ENCODE measurements around the gene ZMYM2.

Gene ZMYM2

DNA sequence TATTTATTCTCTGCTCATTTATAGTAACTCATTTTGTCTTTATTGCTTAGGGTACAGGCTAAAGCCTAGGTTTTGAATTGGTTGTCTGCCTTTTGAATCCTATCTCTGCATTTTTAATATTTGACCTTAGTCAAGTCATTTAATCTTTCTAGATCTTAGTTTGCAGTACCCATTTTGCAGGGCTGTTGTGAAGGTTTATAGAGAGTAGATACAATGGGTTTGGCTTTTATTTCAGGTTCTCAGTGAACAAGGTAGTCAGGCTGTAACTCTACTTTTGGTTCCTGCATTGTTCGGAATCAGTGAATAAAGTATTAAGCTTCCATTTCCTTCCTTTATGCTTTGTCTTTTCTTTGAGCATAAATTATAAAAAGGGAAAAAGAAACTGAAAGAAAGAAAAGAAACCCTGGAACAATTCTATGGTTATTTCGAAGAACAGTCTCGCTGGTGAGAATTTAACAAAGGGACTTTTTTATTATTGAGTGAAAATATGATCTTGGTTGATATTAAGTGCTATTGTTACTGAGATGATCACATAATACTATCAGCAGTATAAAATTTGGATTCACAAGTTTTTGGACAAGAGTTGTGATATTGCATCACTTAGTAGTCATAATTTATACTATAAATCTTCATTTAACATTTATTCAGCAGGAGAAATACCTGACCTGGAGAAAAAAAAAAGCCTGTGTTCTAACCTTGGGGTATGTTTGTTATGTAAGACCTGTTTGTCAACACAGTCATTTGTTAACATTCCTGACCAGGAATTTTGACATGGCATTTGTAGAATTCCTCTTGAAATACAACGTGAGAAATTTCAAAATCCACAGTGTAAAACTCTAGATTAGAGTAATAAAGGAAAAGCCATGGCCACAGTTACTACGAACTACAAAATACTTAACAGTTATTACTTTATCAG, 91.3 kb downstream of the ZMYM2 start:
- DNase-seq: no peak

DNA sequence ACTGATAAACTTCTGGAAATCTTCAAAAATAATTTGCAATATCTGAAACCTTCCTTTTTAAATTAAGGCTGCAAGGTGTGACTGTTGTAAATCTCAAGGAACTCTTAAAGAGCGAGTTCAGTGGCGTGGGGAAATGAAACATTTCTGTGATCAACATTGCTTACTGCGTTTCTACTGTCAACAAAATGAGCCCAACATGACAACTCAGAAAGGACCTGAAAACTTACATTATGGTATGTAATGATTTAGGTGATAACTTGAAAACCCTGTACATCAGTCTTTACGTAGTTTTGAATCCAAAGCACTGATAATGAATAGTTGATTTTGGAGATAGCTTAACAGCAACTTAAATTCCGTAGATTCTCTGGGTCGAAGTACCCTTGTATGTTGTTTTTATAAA, 92.8 kb downstream of the ZMYM2 start:
- DNase-seq: no peak

DNA sequence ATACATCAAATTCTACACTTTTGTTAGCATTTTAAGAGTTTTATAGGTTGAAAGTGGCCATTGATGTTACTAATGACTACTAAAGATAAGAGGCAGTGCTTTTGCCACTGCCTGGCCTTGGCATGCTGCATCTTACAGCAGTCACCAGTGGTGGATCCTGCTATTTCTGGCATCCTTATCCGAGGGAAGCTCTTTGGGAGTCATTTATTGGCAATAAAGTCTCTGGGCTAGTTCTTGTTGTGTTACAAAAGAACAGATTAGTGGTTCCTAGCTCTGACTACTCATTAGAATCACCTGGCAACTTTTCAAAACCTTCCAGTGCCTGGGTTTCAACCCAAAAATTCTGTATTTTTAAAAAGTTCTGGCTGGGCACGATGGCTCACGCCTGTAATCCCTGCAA, 94.5 kb downstream of the ZMYM2 start:
- DNase-seq: no peak

DNA sequence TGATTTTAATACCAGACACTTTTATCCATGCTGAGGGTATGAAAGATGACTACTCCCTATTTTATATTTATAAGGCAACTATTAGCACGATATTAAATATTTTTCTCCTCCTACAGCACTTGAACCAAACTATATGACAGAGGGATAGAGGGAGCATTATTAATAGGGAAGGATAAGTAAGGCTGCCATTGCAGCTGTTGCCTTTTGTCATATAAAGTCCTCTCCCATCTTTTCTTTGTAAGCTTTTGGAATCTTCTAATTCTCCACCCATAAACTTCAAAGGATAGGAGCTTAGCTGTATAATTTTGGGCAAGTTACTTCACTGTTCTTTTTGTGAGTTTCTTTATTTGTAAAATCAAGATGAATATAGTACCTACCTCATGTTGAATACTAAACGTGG, 95.4 kb downstream of the ZMYM2 start:
- no peak for DNase-seq

DNA sequence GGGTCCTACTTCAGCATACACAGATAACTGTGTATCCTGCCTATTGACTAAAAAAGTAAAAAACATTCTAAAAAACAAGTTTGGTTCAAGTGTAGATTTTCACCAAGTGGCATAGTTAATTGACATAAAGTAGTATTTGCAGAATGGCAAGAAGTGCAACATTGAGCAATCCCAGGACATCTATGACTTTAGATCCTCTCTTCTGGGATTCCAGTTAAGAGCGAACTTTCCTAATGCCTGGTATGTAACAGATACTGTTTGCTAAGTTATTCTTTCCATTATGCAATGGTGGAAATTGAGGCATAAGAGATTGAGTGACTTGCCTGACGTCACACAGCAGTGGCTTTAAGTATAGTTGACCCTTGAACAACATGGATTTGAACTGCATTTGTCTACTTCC, 96.1 kb downstream of the ZMYM2 start:
- no peak for DNase-seq

DNA sequence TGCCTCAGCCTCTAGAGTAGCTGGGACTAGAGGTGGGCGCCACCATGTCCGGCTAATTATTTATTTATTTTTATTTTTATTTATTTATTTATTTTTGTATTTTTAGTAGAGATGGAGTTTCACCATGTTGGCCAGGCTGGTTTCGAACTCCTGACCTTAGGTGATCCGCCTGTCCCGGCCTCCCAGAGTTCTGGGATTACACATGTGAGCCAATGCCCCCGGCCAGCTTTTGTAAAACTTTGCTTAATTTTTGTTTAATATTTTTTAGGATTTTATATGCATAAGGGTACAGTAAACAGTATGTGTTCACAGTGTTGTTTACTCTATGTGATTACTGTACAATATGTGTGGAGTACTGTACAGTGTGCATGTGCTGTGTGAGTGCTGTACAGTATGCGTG, 98.7 kb downstream of the ZMYM2 start:
- DNase-seq: no peak

DNA sequence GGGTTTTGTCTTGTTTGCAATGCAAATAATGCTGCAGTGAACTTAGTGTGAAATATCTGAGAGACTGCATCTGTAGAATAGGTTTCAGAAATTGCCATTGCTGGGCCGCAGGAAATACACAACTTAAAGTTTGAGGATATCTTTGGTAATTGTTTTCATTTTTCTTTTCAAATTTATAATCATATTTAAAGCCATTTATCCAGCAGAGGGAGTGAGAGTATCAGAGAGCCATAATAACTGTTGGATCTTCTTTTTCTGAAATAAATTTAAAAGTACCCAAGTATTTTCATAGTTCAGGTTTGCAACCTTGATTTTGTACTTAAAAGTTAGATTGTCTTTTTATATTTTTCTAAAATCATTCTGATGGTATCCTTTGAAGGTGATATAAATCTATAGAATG, 99.4 kb downstream of the ZMYM2 start:
- DNase-seq: no peak

DNA sequence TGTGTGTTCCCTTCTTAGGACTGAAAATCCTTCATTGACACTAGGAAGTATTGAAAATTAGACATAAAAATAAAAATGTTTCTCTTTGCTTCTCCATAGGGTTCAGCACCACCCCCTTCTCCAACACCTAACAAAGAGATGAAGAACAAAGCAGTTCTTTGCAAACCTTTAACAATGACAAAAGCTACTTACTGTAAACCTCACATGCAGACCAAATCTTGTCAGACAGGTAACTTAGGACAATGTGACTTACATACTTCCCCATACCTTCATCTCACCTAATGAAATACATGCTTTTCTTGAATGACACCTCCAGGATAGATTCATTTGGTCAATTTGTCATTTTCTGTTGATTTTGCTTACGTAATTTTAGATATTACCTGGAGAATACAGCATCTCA, 99.9 kb downstream of the ZMYM2 start:
- no peak for DNase-seq

DNA sequence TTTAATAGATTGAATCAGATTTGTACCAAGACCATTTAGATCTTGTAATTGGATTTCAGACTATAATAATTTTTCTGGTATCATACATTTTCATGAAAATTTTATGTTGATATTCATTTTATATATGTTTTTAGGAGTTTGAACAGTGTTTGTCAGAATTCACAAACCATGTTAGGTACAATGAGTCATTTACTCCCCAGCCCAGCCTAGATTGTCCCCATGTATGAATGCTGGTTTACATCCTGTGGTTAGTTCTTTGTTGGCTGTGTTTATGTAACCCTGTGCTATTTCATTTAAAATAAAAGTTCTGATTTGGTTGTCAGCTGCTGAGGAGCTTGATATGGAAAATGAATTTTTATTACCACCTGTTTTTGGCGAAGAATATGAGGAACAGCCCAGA, 105.6 kb downstream of the ZMYM2 start:
- no peak for DNase-seq

DNA sequence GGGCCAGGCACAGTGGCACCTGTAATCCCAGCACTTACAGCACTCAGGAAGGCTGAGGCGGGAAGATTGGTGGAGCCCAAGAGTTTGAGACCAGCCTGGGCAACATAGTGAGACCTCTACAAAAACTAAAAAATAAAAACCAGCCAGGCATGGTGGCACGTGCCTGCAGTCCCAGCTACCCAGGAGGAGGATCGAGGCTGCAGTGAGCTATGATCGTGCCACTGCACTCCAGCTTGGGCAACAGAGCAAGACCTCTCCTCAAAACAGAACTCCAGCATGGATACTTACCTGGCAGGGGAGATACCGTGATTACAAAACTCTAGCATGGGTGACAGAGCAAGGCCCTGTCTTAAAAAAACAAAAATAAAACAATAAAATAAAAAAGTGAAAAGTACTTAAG, 107.0 kb downstream of the ZMYM2 start:
- DNase-seq: no peak

DNA sequence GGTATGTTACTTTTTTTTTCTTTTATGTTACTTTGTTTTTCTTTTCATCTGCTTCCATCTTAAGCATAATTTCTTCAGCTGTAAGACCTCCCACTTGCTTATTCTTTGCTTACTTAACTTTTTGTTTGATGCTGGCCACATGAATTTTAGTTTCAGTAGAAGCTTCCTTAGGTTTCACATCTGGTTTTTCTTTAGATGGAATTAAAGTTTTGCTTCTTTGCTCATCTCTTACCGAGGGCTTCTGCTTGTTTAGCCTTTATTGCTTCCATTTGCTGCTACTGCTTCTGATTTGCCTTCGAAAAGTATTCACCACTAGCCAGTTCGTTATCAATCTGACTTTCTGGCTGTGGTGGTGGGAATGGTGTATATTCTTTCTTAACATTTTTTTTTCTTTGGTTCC, 111.4 kb downstream of the ZMYM2 start:
- no peak for DNase-seq

DNA sequence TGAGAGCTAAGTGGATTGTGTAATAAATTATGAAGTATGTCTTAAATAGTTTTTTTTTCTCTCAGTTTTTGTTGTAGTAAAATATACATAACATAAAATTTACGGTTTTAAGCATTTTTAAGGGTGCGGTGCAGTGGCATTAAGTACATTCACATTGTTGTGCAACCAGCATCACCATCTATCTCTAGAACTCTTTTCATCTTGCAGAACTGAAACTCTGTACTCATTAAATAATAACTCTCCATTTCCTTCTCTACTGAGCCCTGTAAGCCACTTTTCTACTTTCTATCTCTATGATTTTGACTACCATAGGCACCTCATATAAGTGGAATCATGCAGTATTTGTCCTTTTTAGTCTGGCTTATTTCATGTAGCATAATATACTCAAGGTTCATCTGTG, 115.2 kb downstream of the ZMYM2 start:
- DNase-seq: no peak

DNA sequence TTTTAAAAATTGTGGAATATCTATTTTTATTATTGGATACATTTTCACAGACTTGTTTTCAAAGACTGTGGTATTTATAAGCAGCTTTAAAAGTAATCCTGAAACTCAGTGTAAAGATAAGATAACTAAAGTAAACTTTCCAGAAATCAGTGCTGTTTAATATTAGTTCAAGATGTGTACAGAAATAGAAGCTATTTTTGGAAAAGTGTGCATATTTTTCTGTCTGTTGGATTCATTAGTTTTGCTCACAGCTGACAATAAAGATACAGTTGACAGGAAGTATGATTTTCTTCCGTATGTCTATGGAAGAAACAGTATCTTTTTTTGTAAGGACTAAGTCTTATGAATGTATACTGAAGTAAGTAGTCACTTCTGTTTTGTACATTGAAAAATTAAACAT, 116.4 kb downstream of the ZMYM2 start:
- DNase-seq: no peak

DNA sequence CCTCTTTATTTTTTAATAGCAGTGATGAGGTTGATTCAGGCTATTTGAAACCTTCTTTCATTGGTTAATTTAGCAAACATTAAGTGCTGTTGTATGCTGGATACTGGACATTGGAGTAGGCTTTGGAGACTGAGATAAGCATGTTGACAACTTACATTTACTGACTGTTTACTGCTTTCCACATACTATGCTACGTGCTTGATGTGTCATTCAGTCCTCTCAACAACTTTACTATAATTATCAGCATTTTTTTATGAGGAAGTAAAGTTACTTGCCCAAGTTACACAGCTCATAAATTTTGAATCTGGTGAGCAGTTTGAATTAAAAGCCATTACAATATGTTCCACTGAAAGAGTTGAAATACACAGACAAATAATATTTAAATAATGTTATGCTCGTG, 118.6 kb downstream of the ZMYM2 start:
- no peak for DNase-seq

DNA sequence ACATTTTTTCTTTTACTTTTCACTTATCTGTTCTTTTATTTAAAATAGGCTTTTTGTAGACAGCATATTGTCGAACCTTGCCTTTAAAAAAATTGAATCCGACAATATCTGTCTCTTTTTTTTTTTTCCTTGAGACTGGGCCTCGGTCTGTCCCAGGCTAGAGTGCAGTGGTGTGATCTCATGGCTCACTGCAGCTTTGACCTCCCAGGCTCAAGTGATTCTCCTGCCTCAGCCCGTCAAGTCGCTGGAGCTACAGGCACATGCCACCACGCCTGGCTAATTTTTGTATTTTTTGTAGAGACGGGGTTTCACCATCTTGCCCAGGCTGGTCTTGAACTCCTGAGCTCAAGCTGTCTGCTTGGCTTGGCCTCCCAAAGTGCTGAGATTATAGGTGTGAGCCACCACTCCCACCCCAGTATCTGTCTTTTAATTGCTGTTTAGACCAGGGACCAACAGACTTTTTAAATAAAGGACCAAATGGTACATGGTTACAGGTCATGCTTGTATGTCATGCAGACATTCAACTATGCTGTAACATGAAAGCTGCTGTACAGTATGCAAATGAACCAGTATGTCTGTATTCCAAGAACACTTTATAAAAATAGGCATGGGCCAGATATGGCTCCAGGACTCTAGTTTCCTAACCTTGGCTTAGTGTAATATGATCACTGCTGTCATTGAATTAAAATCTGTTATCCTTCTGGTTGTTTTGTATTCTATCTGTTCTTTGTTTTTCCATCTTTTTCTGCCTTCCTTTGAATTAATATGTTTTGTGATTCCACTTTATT, 122.0 kb downstream of the ZMYM2 start:
- no peak for DNase-seq

DNA sequence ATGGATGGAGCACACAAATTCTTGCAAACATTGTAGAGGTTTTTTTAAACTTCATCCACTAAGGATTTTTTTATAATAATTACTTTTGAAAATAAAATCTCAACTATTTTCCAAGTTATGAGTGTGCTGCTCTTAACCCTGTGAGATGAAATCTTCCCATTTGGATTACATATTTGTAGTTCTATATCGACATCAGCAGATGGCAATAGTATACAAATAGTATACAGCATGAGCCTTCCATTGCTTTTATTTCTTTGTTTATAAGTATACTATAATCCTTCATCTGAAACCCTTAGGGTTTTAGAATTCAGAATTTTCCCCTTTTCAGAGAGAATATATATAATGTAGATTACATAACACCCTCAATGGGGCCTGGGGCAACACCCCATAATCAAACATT, 131.8 kb downstream of the ZMYM2 start:
- peak; percentile 57 for DNase-seq

DNA sequence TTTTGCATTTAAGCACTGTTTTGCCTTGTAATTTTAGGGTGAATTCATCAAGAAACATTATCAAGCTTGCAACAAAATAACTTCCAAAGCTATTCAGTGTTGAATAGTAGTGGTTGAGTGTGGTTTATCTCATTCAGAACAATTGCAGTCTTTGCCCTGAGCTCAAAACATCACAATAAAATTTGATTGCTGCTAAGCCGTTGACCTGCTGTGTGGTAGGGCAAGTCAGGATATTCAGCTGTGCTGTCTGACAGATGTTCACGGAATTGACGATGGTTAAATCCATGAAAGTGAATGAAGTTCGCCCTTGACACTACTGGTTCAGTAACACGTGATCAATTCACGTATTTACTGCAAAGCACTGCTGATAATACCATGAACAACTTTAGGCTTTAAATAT, 135.4 kb downstream of the ZMYM2 start:
- no peak for DNase-seq

DNA sequence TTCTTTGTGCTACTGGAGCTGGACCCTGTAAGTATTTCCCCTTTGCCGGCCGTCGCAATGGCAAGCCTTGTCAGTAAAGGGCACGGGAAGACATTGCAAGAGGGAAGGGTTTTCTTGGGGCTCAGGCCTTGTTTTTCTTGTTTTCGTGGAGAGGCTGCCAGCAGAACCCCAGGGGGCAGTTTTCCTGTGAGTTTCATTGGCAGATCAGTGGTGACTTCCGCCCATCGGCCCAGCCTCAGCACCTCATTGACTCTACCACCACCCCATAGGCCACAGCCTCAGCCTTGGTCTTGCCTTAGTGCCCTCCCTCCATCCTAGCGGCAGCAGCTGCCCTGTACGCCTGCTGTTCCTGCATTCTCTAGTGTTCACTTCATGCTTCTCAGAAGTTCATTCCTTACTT, 140.8 kb downstream of the ZMYM2 start:
- DNase-seq: no peak

DNA sequence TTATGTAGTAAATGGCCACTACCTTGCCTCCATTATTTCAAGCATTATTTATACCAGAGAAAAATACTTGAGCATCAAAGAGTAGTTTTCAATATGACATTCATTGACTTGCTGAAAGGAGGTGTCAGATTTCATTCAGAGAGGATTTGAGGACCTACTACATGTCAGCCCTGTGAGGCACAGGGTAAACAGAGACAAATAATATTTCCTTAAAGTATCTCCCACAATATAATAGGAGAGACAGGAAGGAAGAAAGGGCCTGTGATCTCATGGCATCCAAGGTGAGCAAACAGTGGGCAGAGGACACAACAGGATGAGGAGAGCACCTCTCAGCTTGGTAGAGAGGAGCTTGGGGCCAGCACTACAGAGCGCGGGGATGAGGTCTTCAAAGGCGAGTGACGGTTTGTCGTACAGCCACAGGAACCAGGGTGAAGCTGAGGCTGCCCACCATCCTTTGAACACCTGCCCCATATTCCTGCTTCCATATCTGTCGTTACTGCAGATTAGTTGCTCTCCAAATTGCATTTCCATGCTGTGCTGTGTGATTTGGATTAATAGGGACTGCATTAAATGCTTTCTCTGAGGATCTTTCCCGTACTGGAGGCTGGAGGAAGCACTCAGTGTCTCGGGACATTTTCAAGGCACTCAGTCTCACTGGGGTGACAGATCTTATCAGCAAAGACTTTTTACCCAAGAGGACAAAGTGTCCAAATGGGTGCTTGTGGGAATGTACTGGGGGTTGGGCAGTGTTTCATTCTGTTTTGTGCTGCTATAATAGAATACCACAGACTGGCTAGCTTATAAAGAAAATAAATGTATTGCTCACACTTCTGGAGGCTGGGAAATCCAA, 143.2 kb downstream of the ZMYM2 start:
- DNase-seq: peak; percentile 92

DNA sequence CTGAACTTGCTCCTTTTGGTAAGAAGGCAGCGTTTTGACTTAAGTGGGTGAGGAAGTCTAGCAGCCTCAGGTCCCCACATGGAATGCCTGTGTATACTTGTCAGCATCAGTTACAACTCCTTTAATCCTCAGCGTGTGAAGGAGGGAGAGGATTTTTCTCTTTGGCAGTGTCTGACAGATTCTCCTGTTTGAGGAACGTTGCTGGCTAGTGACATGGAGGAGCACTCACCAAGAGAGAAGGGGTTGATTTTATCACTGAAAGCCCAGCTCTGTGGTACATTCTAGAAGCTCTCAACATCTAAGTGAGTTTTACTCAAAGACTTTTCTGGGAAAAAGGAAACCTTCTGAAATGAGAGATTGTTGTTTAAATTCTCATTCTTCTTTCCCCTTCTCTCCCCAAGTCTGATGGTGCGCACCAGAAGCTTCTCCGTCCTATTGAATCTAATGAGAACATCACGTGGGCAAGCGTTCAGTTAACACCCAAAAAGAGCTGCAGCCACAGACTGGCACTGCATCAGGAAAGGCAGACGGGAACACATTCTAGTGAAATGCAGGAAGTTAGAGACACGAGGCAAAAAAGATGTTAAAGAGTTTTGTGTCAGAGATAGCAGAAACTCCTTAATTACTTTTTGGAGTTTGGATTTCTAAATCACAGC, 144.1 kb downstream of the ZMYM2 start:
- DNase-seq: no peak

DNA sequence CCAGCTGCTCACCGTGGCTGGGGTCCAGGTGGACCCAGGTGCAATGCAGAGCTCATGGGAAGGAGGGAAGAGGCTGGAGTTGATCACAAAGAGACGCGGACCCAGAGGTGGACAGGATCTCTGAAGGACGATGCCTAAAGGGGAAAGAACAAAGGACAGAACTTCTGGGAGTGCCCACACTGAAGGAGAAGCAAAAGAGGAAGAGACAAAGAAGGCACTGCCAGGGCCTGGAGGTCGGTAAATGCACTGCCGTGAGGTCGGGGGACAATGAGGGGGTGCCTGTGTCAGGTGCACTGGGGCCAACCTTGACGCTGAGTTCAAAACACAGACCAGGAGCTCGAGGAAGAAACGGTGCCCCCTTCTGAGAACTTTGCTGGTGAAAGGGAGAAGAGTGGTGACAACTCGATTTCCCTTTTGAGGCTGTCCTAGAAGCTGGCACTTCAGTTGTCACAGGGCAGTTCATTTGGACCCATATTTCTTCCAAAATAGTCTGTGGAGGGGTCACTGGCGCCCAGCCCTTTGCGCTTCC, 146.7 kb downstream of the ZMYM2 start:
- no peak for DNase-seq

DNA sequence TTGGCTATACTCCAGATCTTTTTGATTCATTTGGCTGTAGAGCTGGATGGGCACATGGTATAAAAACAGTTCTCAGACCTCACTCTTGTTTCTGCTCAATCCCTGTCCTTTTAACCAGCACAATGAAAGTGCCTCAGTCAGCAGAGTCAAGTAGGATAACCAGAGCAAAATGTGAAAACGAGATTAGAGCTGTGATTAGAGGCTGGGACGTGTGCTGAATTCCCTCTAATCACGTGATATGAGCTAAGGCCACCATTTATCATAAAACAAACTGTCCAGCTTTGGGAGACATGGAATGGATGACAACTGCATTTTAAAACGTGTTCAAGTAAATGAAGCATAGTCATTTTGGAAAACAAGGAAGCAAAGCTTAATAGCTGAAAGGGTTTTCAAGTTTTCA, 148.2 kb downstream of the ZMYM2 start:
- DNase-seq: no peak

DNA sequence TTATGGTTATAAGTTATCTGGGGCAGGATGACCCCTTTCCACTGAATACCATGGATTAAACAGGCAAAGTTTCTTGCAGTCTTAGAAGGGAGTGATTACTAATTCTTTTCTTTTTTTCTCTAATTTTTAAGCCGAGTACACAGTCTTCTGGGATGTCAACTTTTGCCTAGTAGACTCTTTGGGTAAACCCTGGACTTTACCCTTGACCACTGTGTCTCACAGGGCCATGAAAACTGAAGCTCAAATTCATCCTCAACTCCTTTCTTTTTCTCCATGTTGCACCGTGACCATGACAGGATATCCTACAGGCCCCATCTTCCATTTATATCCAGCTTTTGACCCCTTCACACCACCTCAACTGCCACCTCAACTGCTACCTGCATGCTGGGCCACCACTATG, 150.5 kb downstream of the ZMYM2 start:
- no peak for DNase-seq
